Body of pancreas (tissue), 4 donors: ENCODE results near the gene GNL2.

Experiments used
- POLR2A ChIP-seq, 3 donors: fragments of 450-650 bp; IDR thresholded peaks; one replicate each; pipeline ENCODE4 v1.6.1; 2016; ENCODE audit warnings: antibody characterized with exemption in 3 of 3, mild to moderate bottlenecking in 2 of 3
- TF ChIP-seq, protein P1 (sequence below), 7 experiments: fragments of 450-650 bp in 4 of 7; fragments of 200-600 bp in 3 of 7; sonication (generic) in 3 of 7; IDR thresholded peaks; one replicate each; pipeline ENCODE4 v1.5.1; 2016 to 2019; ENCODE audit warnings: antibody characterized with exemption in 7 of 7

DNA sequence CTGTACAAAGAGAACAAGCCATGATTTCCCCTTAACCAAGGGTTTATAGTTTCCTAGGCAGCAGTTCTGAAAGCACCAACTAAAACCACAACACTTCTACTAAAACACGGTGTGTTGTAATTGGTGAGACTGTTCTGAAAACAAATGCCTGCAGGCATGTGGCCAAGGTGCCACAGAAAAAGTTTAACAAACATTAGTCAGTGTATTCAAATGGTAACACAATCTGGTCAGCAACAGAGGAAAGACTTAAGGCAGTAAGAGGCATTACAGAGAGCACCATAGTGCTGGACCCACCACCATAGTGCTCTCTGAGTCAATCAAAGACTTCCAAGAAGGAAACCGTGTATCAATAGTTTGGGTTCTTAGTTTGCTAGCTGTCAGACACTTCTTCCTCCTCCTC lies 58.4 kb downstream of the GNL2 start:
- TF ChIP-seq POLR2A (IDR thresholded peaks at IDR 0.05): no peak
- TF ChIP-seq, protein P1, sequence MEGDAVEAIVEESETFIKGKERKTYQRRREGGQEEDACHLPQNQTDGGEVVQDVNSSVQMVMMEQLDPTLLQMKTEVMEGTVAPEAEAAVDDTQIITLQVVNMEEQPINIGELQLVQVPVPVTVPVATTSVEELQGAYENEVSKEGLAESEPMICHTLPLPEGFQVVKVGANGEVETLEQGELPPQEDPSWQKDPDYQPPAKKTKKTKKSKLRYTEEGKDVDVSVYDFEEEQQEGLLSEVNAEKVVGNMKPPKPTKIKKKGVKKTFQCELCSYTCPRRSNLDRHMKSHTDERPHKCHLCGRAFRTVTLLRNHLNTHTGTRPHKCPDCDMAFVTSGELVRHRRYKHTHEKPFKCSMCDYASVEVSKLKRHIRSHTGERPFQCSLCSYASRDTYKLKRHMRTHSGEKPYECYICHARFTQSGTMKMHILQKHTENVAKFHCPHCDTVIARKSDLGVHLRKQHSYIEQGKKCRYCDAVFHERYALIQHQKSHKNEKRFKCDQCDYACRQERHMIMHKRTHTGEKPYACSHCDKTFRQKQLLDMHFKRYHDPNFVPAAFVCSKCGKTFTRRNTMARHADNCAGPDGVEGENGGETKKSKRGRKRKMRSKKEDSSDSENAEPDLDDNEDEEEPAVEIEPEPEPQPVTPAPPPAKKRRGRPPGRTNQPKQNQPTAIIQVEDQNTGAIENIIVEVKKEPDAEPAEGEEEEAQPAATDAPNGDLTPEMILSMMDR (IDR thresholded peaks at IDR 0.05): no peak
